Calu3 (cell line): ENCODE results near the gene NPY5R. TPM values are rescaled to one million over a fixed set of nuclear protein-coding genes. Genes with fewer than 3 reads are reported as not detected.

Source experiments
- BruUV-seq: library from RNA; stranded (reverse); fragments of 400-500 nt; replicated peaks from 2 replicates; lab custom pipeline; 2021; lab: Mats Ljungman, UMichigan
- CTCF ChIA-PET: fragments of 300-600 bp; sonication (Branson Sonifier 250); formaldehyde crosslinking; loops from one replicate; lab custom pipeline; 2022; ENCODE audit warnings: antibody characterized with exemption; lab: Charles Lee
- DNase-seq: peaks from one replicate; pipeline ENCODE4 v3.0.0; 2022
- H3K27ac Mint-ChIP-seq: one replicate; pipeline ENCODE4 v1.8.0; 2022; ENCODE audit warnings: mixed read lengths; ENCODE audit not compliant: unreplicated experiment
- H3K27me3 Mint-ChIP-seq: one replicate; pipeline ENCODE4 v1.8.0; 2022; ENCODE audit warnings: mixed read lengths; ENCODE audit not compliant: unreplicated experiment
- H3K36me3 Mint-ChIP-seq: one replicate; pipeline ENCODE4 v1.8.0; 2022; ENCODE audit warnings: mild to moderate bottlenecking, moderate library complexity, mixed read lengths; ENCODE audit not compliant: insufficient read depth, unreplicated experiment
- H3K4me1 Mint-ChIP-seq: one replicate; pipeline ENCODE4 v1.8.0; 2022; ENCODE audit warnings: mild to moderate bottlenecking, low read depth, mixed read lengths; ENCODE audit not compliant: unreplicated experiment
- H3K4me3 Mint-ChIP-seq: one replicate; pipeline ENCODE4 v1.8.0; 2022; ENCODE audit warnings: mild to moderate bottlenecking, low read depth, moderate library complexity, mixed read lengths; ENCODE audit not compliant: unreplicated experiment
- H3K9me3 Mint-ChIP-seq: one replicate; pipeline ENCODE4 v1.8.0; 2022; ENCODE audit warnings: low read depth, mixed read lengths; ENCODE audit not compliant: unreplicated experiment
- intact Hi-C: fragments of 100-400 bp; cut with micrococcal nuclease; formaldehyde crosslinking; loops from one replicate; pipeline ENCODE4 v1.10.0; 2022; ENCODE audit not compliant: unreplicated experiment
- total RNA-seq: library from RNA; stranded (reverse); gene quantifications from 2 replicates; pipeline ENCODE4 v1.2.3, GENCODE V29; 2022
- TF ChIP-seq, protein P1 (sequence below): fragments of 200-600 bp; IDR thresholded peaks from one replicate; pipeline ENCODE4 v1.8.0; 2022; ENCODE audit warnings: antibody characterized with exemption; ENCODE audit not compliant: unreplicated experiment

NPY5R gene
- total RNA-seq, 1 experiment from 2014 or later = 1.3 TPM

DNA sequence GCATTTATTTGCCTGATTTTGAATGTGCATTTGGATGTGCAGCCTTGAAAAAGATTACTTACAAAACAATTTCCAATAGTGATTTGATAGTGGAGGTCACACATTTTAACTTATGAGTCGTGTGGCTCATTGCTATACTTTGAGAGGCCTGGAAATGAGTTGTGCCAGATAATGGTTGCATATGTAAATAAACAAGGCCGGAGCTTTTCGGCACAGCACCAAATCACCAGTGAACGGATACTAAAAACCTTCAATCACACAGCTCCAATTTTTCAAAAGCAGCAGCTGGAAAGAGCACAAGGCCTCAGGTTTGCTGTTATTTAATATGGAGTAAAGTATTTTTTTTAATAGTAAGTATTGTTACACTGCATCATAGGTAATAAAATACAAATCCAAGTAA is 57.2 kb downstream of the NPY5R start:
- no peaks in the 10 kb centered on the region for H3K27me3 Mint-ChIP-seq
- CTCF ChIA-PET = no interaction called here
- TF ChIP-seq, protein P1, sequence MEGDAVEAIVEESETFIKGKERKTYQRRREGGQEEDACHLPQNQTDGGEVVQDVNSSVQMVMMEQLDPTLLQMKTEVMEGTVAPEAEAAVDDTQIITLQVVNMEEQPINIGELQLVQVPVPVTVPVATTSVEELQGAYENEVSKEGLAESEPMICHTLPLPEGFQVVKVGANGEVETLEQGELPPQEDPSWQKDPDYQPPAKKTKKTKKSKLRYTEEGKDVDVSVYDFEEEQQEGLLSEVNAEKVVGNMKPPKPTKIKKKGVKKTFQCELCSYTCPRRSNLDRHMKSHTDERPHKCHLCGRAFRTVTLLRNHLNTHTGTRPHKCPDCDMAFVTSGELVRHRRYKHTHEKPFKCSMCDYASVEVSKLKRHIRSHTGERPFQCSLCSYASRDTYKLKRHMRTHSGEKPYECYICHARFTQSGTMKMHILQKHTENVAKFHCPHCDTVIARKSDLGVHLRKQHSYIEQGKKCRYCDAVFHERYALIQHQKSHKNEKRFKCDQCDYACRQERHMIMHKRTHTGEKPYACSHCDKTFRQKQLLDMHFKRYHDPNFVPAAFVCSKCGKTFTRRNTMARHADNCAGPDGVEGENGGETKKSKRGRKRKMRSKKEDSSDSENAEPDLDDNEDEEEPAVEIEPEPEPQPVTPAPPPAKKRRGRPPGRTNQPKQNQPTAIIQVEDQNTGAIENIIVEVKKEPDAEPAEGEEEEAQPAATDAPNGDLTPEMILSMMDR = no peak
- no peak for DNase-seq
- H3K27ac Mint-ChIP-seq = no peak overlapping the region
- intact Hi-C loops = loop anchor here (5.0 to 10.0 kb wide), 2 partner anchors 56 to 91 kb away; partner anchors contain the start of genes NPY5R and TMA16
- no peak overlapping the region for H3K4me3 Mint-ChIP-seq
- no peaks in the 10 kb centered on the region for H3K4me1 Mint-ChIP-seq
- no peaks in the 10 kb centered on the region for H3K9me3 Mint-ChIP-seq
- no TSS peak for BruUV-seq
- H3K36me3 Mint-ChIP-seq = peaks cover 5% of the 10 kb centered on the region

Other genes with a start within 250 kb of the NPY5R start
- gene NAF1, start 177.0 kb upstream of the NPY5R start, total RNA-seq = 24.1 and 25.6 TPM in 2 replicates
- 6.9 and 11.3 TPM in 2 replicates for gene NPY1R, start 11.3 kb upstream of the NPY5R start, total RNA-seq
- 0.15 TPM in 1 of 2 replicates, not detected in the other for gene TKTL2, start 129.9 kb downstream of the NPY5R start, total RNA-seq
- gene TMA16, start 150.8 kb downstream of the NPY5R start, total RNA-seq = 34.5 and 44.1 TPM in 2 replicates